Measurements from ENCODE around the gene CFAP61. TPM values are rescaled to one million over a fixed set of nuclear protein-coding genes. Genes with fewer than 3 reads are reported as not detected.

Gene CFAP61
- total RNA-seq, 2 donors from 2014 or later, result 0.27 TPM; not detected in 1

DNA sequence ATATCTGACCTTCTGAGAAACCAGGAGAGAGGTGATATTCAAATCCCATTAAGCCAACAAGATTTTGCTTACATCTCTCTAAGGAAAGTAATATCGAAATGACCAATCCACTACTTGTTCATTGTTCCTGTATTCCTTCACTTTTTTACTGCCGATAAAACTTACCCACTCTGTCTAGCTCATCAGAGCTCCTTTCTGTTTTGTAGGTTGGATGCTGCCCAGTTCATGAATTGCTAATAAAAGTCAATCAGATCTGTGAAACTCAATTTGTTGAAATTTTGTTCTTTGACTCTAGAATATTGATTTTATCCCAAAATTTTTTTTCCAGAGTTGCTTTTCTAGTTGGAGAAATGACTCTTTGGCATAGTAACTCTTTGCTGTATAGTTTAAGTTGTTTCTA is 166.7 kb downstream of the CFAP61 start:
- H3K27me3 ChIP-seq (replicated peaks; ENCODE audit: insufficient read depth), result no peaks in the 10 kb centered on the region
- H3K4me1 ChIP-seq (ENCODE audit: control insufficient read depth in 1 of 2, low read depth in 2 of 2), result no peaks in the 10 kb centered on the region
- ATAC-seq (ENCODE audit: insufficient number of reproducible peaks, low FRiP score, low read depth), result no peak
- no peak for DNase-seq (ENCODE audit: low spot score)
- H3K36me3 ChIP-seq, result no peaks in the 10 kb centered on the region
- no peaks in the 10 kb centered on the region for H3K9me3 ChIP-seq
- TF ChIP-seq, protein P1, sequence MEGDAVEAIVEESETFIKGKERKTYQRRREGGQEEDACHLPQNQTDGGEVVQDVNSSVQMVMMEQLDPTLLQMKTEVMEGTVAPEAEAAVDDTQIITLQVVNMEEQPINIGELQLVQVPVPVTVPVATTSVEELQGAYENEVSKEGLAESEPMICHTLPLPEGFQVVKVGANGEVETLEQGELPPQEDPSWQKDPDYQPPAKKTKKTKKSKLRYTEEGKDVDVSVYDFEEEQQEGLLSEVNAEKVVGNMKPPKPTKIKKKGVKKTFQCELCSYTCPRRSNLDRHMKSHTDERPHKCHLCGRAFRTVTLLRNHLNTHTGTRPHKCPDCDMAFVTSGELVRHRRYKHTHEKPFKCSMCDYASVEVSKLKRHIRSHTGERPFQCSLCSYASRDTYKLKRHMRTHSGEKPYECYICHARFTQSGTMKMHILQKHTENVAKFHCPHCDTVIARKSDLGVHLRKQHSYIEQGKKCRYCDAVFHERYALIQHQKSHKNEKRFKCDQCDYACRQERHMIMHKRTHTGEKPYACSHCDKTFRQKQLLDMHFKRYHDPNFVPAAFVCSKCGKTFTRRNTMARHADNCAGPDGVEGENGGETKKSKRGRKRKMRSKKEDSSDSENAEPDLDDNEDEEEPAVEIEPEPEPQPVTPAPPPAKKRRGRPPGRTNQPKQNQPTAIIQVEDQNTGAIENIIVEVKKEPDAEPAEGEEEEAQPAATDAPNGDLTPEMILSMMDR (IDR thresholded peaks at IDR 0.05), result no peak
- no peak overlapping the region for H3K27ac ChIP-seq
- no peak overlapping the region for H3K4me3 ChIP-seq

DNA sequence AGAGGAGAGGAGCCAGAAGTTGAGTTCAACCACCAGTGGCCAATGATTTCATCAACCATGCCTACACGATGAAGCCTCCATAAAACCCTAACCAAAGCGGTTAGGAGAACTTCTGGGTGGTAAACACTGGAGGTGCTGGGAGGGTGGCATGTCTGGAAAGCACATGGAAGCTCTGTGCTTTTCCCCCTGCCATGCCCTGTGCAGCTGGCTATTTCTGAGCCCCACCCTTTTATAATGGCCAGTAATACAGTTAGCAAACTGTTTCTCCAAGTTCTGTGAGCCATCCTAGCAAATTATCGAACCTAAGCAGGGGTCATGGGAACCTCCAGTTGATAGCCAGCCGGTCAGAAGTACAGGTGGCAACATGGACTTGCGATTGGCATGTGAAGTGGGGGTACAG is 167.8 kb downstream of the CFAP61 start:
- Histone ChIP-seq H3K4me3 (no peak overlapping the region), H3K9me3 (no peaks in the 10 kb centered on the region), H3K27ac (no peak overlapping the region), H3K36me3 (no peaks in the 10 kb centered on the region), H3K27me3 (replicated peaks; ENCODE audit: insufficient read depth) (no peaks in the 10 kb centered on the region), H3K4me1 (ENCODE audit: control insufficient read depth in 1 of 2, low read depth in 2 of 2) (no peaks in the 10 kb centered on the region)
- ATAC-seq (ENCODE audit: insufficient number of reproducible peaks, low FRiP score, low read depth) (no peak), DNase-seq (ENCODE audit: low spot score) (no peak)
- TF ChIP-seq, protein P1 (IDR thresholded peaks at IDR 0.05), result no peak

DNA sequence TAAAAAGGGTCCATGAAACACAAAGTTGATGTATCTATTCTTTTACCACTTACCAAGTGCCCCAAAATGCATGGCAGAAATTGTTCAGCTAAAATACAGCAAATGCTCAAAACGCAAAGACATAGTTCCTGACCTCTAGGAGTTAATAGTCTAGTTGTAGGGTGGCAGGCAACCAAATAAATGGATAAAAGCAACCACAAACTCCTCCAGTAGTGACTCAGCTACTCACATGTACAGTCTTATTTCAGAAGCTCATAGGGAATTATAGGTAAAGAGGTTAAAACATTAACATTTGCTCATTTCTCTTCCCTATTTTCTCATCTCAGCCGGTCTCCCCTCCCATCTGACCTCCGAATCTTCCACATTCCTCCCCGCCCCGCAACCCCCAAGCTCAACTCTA is 171.6 kb downstream of the CFAP61 start:
- DNase-seq (ENCODE audit: low spot score), result no peak
- H3K9me3 ChIP-seq, result no peaks in the 10 kb centered on the region
- no peak overlapping the region for H3K4me3 ChIP-seq
- peaks cover 0 to under 1% of the 10 kb centered on the region in 2 donors for H3K4me1 ChIP-seq (ENCODE audit: control insufficient read depth in 1 of 2, low read depth in 2 of 2)
- TF ChIP-seq, protein P1 (IDR thresholded peaks at IDR 0.05), result no peak
- no peak for ATAC-seq (ENCODE audit: insufficient number of reproducible peaks, low FRiP score, low read depth)
- no peak overlapping the region for H3K27ac ChIP-seq
- H3K27me3 ChIP-seq (replicated peaks; ENCODE audit: insufficient read depth), result no peaks in the 10 kb centered on the region
- H3K36me3 ChIP-seq, result no peaks in the 10 kb centered on the region

DNA sequence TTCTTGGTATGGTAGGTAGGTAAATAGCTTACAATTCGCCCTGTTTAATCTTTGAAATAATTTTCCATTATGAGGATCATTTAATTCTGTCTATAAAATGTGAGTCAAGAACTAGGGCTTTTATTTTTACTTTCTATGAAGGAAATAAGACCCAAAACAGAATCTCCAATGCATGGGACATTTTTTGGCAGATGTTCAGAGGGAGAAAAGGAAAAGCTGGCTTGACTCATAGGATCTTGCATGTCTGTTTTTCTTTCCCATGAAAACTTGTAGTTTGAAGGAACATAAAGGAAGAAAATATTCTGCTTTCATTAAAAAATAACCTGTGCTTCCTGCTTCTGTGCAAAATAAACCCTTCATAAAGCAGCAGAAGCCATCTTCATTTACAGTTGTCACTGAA is 172.5 kb downstream of the CFAP61 start:
- no peaks in the 10 kb centered on the region for H3K36me3 ChIP-seq
- no peak overlapping the region for H3K27ac ChIP-seq
- H3K9me3 ChIP-seq, result no peaks in the 10 kb centered on the region
- no peak overlapping the region for H3K4me3 ChIP-seq
- DNase-seq (ENCODE audit: low spot score) (no peak), ATAC-seq (ENCODE audit: insufficient number of reproducible peaks, low FRiP score, low read depth) (no peak)
- H3K27me3 ChIP-seq (replicated peaks; ENCODE audit: insufficient read depth), result no peaks in the 10 kb centered on the region
- peaks cover 0 to 9% of the 10 kb centered on the region in 2 donors for H3K4me1 ChIP-seq (ENCODE audit: control insufficient read depth in 1 of 2, low read depth in 2 of 2)
- TF ChIP-seq, protein P1 (IDR thresholded peaks at IDR 0.05), result no peak

DNA sequence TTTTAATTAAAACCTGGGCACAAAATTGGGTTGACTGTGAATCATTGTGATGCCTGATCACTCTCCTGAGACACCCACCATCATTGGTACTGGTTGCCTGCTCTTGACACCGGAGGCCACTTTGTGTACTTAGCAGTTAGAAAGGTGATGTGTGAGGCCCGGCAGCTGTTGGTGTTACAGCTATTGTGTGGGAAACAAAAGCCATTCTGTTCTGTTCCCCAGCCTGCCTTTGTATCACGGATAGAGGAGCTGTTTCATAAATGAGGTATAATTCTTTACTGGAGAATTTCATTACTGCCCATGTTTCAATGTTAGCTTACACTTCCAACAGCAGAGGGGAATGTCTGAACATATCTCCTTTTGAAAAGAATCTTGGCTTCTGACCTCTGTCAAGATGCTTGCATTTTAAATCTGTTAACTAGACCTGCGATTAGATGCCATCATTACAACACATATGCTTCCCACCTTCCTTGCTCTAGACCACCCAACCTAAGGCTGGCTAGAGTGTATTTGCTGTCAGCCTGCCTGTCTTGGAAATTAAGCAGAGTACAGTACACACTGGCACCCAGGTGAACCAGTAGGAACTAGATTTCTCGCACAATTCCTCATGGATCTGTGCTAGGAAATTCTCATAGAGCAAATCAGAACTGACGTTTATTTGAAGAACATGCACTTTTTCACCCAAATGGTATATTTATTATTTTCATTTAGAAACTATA is 173.2 kb downstream of the CFAP61 start:
- TF ChIP-seq, protein P1 (IDR thresholded peaks at IDR 0.05), result no peak
- DNase-seq (ENCODE audit: low spot score) (no peak), ATAC-seq (ENCODE audit: insufficient number of reproducible peaks, low FRiP score, low read depth) (no peak)
- Histone ChIP-seq H3K4me3 (no peak overlapping the region), H3K36me3 (no peaks in the 10 kb centered on the region), H3K9me3 (no peaks in the 10 kb centered on the region), H3K27me3 (replicated peaks; ENCODE audit: insufficient read depth) (no peaks in the 10 kb centered on the region), H3K27ac (no peak overlapping the region), H3K4me1 (ENCODE audit: control insufficient read depth in 1 of 2, low read depth in 2 of 2) (peaks cover 0 to 14% of the 10 kb centered on the region in 2 donors)
